GM19240 (cell line): ENCODE data around the gene SORBS1.

Source experiments
- DNase-seq: peaks from one replicate; pipeline ENCODE4 v3.0.0; 2011; ENCODE audit warnings: low spot score; ENCODE audit not compliant: insufficient read length

The SORBS1 gene

DNA sequence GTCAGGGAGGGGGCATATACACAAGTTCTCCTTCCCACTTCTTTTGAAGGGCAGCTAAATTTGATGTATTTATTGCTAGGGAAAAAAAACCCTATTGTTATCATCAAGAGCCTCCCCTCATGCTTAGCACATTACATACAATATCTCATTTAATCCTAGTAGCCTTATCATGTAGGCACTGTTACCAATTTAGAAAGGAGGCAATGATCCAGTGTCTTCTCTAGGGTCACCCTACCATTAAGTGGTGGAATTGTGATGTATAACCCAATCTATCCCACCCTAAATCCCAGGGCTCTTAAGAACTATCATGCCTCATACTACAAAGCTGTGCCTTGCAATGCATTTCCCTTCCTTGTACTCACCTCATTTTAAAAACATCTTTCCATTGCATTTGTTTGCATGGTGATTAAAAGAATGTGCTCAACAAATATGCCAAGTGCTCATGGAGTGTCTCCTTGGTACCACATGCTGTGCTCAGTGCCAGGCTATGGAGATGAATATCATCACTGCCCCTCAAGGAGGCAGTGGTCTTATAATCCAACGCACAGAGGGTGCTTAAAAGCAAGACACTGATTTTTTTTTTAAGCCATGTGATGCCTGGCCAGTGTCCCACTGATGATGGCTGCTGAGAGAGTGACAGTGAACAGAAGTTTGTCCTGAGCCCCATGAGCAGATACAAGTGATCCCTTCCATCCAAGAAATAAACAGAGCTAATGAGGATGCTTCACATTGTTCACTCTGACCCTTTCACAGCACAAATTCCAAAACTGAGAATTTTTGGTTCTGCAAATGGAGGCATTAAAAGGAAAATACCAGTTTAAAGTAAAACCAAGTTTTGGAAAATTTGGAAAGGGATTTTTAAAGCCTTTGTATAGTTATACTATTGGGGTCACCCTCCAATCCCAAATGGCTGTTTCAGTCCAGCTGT, 98.2 kb downstream of the SORBS1 start:
- no peak for DNase-seq

DNA sequence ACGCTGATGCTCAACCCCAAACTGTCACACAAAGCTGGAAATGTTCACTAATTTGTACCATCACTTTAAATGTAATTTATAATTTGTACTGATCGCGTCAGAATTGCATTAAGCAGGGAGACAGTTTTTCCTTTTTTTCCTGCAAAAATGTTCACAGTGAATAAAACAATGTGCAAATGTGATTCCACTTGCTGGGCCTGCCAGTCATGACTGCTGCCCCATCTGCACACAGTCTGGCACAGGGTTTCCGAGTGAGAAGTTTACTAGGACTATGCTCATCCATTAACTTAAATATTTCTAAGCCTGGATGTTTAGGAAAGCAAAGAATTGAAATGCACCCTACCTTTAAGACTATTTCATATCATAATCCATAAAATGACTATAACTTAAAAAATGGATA, 99.6 kb downstream of the SORBS1 start:
- no peak for DNase-seq

DNA sequence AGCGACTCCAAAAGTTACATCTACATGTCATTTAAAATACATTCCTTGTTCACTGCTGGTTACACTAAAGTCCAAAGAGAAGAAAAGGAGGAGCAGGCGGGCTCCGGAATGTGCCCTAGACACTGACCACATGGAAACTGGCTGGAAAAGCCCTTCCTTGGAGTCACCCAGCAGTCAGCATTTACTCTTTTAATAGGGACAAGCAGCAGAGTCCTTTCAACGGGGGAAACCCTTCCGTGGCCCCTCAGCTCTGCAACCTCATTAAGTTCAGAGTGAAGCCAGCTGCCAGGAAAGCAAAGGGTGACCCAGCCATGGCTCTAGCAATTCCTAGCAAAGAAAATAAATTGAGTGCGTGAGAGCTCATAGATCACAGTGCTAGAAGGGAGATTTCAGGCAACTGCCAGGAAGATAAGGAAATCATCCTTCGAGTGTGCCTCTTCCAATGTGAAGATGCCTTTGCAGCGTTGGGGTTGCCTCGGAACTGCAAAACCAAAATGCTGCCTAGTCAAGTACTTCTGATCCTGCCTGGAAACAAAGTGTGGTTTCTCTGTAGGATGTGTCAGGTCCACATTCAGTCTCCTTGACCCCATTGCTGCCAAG, 101.6 kb downstream of the SORBS1 start:
- no peak for DNase-seq

DNA sequence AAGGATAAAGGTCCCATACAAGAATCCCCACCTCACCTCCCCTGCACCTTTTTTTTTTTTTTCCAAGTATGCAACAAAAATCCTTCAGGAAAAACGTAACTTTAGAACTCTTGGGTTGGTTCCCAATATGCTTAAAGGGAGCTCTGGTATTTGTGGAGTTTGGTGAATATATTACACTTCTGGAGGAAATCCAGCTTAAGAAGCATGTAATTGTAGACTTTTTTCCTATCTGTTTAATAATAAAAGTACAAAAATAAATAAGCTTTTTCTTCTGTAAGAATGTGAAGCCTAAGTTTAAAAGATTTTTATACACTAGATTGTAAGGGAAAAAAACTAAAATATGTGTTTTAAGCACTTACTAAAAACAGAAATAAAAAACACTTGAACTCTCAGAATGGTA, 102.3 kb downstream of the SORBS1 start:
- no peak for DNase-seq

DNA sequence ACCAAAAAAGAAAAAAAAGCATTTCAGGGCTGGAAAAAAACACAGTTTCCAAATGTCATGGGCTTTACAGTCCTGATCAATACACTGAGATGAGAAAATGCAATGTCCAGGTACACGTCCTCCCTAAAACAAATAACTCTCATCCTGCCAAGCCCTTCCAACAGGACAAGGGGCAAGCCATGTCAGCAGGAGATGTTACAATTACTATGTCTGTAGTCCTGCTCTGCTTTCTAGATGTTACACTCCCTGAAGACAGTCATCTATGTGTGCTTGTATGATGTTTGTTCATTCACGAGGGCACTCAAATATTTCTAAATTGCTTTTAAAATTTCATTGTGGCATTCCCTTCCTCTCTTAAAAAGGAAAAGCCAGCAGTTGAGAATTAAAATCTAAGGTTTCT, 103.2 kb downstream of the SORBS1 start:
- no peak for DNase-seq

DNA sequence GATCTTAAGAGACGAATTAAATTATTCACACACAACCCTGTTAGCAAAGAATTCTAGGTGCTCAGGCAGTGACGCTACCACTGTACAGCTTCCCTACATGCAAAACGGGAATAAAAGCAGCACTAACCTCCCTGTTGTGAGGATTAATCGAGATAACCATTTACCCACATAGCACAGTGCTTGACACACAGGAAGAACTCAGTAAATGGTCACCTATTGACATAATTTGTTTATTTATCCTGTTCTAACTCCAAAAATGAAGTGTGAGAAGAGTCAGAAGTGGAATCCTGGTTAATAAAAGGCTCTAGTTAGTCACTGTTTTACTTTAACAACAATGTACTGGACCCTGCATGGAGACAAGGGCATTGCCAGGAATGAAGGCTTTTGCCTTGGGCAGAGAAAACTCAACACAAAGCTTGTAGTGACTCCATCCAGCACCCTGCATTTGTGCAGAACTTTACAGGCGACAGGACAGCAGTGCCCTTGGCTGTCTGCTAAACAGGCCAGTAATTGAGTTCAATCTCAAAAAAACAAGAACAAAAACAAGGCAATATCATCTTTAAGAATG, 103.8 kb downstream of the SORBS1 start:
- DNase-seq, result no peak

DNA sequence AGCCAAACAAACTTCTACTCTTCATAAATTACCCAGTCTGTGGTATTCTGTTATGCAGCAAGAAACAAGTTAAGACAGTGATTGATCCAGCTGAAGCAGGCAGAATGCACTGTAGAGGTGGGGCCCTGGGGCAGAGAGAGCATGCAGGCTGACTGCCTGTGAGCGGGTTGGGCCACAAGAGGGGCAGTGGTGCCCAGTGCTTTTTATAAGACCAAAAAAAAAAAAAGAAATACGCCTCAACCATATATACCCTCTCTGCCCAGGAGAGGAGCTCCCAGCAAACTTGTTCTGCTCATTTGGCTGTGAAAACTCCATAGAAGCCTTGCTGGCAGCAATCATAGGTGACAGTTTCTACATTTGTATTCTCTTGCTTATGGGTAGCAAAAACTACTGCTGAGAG, 104.7 kb downstream of the SORBS1 start:
- DNase-seq, result no peak

DNA sequence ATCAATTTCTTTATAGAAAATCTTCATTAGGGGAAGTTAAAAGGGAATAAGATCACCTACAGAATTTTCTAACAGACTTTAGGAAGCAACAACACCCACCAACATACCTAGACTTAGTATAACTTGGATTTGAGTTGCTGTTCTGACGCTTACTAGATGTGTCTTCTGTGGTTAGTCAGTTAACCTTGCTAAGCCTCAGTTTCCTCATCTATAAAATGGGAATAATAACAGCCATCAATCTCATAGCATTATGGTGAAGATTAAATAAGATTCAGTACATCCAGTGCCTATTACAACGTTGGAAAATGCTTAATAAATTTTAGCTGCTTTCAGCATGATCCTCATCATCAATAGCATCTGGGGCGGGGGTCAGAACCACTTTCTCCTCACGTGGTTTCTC, 106.2 kb downstream of the SORBS1 start:
- no peak for DNase-seq

DNA sequence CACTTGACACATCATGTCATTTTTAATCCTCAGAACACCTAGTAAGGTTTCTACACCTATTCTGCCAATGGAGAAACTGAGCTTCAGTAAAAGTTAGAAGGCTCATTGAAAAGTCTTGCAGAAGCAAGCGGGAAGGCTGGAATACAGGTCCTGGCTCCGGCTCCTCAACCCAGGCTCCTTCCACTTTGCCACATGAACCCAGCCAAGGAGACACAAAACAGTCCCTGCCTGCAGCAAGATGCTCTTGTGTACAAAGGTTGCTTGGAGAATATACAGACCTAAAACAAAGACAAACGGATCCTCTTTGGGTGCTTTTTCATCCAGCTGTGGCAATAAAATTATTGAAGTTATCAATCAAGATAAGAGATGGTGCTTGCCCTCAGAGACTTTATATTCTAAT, 106.8 kb downstream of the SORBS1 start:
- no peak for DNase-seq

DNA sequence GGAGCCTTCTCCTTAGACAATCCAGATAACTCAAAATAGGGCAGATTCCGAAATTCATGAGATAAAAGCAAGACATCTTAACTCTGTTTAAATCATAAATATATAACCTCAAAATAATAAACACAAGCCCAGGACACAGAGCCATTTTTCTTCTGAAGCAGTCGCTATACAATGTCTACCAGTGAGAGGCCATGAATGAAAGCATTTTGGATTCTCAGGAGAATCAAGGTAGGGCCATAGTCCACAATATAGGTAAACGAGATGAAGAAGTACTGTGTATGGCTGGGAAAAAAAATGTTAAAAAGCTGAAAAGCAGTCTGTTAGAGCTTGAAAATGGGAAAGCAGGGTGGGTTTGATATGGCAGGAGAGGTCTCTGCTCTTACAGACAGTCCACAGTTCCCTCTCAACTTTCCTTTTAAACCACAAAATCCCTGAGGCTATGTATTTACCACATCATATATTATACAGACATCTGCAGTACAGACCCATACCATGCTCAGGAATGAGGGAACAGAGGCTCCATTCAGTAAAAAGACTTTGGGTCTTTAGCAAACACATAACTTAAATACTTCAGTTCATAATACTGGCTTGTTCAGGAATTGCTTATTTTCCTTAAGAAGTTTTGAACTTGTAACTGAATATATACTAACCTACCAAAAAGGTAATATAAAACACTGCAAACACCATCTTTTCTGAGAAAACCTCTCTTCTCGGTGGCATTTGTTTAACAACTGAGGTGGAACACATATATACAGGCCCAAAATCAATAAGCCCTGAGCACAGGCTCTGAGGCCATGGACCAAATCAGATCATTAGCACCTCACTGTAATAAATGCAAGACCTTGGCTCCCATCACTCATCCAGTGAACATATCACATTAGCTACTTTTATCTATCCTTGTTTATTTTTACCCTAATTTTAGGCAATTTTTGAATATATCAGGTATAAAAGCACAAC, 109.3 kb downstream of the SORBS1 start:
- DNase-seq, result no peak

DNA sequence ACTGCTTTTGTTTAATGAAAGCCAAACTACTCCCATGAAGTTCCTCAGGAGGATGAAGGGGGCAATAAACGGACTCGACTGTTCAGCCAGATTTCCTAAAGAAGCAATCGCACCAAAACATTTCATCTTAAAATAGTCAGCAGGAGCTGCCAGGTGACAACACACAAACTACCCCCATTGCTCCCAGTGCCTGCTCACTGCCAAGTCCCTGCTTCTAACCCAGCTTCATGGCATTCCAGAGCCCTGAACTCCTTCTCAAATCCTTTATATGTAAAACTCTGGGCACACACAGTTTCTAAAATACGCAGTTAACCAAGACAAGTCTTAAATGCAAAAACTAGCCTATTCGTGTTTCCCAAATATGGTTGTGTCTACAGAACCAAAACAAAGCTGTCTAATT, 110.0 kb downstream of the SORBS1 start:
- no peak for DNase-seq

DNA sequence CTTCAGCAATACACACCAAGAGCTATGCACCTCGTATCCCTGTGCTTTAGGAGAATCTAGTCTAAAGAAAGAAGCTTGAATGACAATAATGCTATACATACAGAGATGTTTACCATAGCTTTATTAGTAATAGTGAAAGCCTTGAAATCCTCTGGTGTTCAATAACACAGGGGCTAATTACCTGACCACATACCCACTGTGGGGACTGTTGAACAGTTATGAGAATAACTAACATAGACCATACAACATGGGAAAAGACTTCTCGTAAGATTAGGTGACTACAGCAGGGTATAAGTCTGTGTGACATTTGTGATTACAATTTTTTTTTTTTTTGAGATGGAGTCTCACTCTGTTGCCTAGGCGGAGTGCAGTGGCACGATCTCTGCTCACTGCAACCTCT, 111.0 kb downstream of the SORBS1 start:
- no peak for DNase-seq

DNA sequence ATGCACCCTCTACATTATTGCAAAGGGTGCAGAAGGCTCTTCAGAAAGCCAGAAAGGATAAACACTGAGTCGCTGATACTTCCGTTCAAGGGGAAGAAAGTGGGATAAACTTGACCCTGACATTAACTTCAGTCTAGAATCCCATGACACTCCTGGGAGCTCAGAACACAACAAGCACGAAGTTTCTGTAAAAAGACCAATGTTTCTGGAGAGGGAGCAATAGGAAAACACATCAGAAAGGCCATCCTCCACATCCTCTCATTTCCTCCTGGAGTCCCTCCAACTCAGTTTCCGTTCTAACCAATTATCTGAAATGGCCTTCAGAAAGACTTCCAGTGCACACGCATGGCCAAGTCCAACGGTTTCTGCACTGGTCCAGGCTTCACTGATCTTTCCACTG, 113.5 kb downstream of the SORBS1 start:
- no peak for DNase-seq

DNA sequence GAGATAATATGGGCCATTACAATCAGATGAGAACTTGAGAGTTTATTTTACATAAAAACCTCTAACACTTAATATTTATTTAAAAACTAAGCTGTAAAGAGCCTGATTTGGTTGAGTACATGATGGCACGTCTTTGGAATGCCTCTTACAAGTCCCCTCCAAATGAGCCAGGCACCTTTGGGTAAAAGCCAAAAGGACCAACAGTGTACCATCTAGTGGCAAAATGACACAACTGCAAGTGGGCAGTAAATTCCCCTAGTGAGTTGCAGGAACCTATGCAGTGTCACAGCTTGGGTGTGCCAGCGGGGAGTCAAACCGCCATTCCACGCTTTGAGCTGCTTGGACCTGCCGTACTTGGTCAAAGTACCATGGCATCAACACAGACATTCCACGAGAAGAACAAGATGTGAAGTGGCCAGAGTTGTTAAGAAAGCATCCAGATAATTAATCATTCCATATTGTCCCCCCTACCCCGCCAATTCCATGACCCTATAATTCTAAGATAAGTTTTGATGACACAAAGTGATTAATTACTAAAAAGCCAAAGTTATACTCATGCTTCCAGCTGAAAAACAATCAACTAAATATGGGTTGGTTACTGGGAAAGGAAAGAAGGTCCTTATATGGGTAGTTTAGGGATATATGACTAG, 115.2 kb downstream of the SORBS1 start:
- DNase-seq, result peak; percentile 68

DNA sequence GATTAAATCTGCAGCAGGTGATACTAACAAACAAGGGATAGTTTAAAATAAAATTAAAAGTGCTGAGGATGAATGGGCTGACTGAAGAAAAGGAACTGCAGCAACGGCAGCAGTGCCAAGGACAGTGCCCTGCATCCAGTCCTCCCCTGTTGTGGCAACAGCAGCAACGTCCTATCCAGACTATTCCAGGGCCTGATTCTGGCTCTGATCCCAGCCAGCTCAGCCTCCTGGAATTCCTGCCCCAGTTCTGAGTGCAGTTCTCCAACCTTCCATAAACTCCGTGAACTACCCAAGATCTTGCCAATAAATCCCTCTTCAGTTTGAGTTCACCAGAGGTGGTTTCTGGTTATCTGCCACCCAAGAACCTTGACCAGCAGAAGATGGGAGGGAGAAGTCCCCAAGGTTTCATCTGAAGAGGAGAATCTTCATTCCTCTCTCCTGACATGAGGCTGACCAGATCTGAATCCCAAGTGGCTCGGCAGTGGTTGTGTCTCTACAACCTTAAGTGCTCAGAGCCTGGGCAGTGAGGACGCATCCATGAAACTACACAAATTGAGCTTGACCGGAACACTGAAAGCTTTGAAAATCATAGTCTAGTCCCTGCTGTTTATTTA, 115.8 kb downstream of the SORBS1 start:
- DNase-seq, result no peak

DNA sequence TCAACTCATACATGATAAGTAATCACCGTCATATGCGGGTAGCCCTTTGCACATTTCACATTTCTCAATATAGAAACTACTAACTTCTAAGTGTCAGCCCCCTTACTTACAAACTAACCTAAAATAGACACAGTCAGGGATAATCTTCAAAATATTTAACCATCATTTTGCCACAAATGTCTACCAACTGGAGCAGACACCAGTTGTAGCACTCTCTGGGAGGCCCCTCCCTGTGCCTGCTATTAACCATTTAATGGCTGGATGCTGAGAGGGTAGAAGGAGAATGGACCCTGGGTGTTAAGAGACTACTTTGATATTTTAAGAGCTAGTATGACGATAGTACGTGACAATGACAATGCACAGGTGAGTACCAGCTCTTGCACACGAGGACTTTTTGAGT, 116.4 kb downstream of the SORBS1 start:
- no peak for DNase-seq

DNA sequence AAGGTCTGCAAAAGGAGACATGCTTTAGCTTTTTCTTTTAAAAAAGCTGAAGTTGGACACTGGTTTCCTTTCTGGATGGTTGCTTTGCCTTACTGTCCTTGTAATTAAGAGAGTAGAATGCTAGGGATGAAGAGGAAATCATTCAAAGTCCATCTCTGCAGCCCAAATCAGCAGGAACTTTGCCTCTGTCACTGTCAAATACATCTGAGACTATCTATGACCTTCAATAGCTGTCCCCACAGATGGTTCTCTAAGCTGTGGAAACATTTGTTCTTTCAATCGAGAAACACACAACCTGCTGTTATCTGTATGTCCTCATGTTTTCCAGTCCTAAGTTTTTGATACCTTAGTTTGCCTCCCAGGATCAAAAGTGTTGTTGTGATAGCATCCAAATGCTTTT, 117.5 kb downstream of the SORBS1 start:
- DNase-seq, result no peak

DNA sequence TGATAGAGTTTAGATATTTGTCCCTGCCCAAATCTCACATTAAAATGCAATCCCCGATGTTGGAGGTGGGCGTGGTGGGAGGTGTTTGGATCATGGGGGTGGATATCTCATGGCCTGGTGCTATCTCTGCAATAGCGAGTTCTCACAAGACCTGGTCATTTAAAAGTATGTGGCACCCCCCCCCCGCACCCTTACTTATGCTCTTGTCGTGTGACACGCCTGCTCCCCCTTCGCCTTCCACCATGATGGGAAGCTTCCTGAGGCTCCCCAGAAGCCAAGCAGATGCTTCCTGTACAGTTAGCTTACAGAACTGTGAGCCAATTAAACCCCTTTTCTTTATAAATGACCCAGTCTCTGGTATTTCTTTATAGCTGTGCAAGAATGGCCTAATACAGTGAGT, 118.8 kb downstream of the SORBS1 start:
- no peak for DNase-seq

DNA sequence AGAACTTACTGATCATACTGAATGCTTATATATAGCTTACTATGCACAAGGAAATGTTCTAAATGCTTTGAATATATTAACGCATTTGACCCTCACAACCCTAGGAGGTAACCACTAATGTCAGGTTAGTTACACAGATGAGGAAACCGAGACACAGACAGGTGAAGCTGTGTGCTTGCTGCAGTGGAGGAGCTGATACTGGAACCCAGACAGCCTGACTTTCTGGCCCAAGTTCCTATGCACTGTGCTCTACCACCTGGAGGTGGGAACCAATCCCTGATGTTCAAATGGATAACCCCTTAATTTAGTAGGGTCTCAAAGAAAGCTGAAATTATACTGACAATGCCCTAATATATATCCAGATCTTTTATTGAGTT, 119.6 kb downstream of the SORBS1 start:
- no peak for DNase-seq

DNA sequence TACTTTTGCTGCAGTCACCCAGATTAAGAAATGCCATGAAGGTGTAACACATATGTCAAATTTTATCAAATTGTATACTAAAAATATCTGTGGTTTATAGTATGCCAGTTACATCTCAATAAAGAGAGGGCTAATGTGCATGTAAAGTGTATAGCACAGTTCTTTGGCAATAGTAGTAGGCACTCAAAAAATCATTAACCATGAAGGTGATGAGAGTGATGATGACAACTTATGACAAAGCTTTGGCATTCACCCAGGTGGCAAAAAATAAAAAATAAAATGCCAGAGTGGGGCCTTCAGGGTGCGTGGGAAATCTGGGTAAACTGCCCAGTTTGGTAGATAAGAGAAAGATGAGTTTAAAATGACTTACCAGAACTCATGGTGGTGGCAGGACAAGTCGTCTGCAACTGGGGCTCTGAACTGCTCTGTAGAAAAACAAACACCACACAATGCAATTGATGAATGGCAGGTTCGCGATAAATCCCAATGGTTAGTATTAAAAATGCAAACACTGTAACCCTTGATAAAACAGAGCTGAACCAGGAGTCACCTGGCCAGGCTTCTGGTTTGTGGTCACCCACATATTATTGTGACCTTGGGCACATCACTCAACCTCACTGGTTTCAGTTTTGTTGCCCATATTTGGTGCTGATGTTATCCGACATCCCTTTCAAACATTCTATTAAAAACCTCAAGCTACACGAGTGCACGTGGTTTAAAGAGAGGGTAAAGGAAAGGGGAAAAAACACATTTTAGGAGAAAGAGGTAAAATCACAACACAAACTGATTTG, 120.2 kb downstream of the SORBS1 start:
- peak; percentile 29 for DNase-seq
